Loucy (cell line): ENCODE data around the gene KRTAP10-2.

ENCODE experiments used
- H2AFZ ChIP-seq: fragments of 200-600 bp; sonication (generic); 2 replicates; pipeline ENCODE4 v1.6.0; 2016; ENCODE audit warnings: antibody characterized with exemption, mild to moderate bottlenecking, low read length, moderate library complexity
- H3F3A ChIP-seq: fragments of 200-600 bp; 2 replicates; pipeline ENCODE4 v1.6.0; 2016; ENCODE audit warnings: antibody characterized with exemption, low read depth, mild to moderate bottlenecking
- H3K27me3 ChIP-seq: fragments of 200-600 bp; sonication (generic); 2 replicates; pipeline ENCODE4 v1.6.1; 2014; ENCODE audit warnings: low read length, mild to moderate bottlenecking; ENCODE audit not compliant: insufficient read depth, poor library complexity, severe bottlenecking
- H3K36me3 ChIP-seq: fragments of 200-600 bp; sonication (generic); 2 replicates; pipeline ENCODE4 v1.6.1; 2016; ENCODE audit warnings: low read length; ENCODE audit not compliant: insufficient read depth
- H3K4me1 ChIP-seq: fragments of 200-600 bp; sonication (generic); 2 replicates; pipeline ENCODE4 v1.5.1; 2014; ENCODE audit warnings: low read length, mild to moderate bottlenecking; ENCODE audit not compliant: insufficient read depth, poor library complexity, severe bottlenecking
- H3K4me2 ChIP-seq: fragments of 200-600 bp; sonication (generic); 2 replicates; pipeline ENCODE4 v1.6.0; 2014; ENCODE audit warnings: antibody characterized with exemption, low read length, low read depth, mild to moderate bottlenecking; ENCODE audit not compliant: poor library complexity, severe bottlenecking
- H3K4me3 ChIP-seq: fragments of 200-600 bp; sonication (generic); 2 replicates; pipeline ENCODE4 v1.5.1; 2014; ENCODE audit warnings: low read length, mild to moderate bottlenecking, mixed read lengths; ENCODE audit not compliant: poor library complexity, severe bottlenecking
- H3K79me2 ChIP-seq: fragments of 200-600 bp; sonication (generic); 2 replicates; pipeline ENCODE4 v1.6.1; 2014; ENCODE audit warnings: low read length; ENCODE audit not compliant: insufficient read depth
- H3K9ac ChIP-seq: fragments of 200-600 bp; sonication (generic); 2 replicates; pipeline ENCODE4 v1.6.0; 2014; ENCODE audit warnings: mild to moderate bottlenecking, low read depth, low read length, moderate library complexity; ENCODE audit not compliant: poor library complexity, severe bottlenecking
- H3K9me2 ChIP-seq: fragments of 200-600 bp; sonication (generic); replicated peaks from 2 replicates; pipeline ENCODE4 v1.6.1; 2016; ENCODE audit warnings: low read depth, low read length, mixed read lengths
- H3K9me3 ChIP-seq: fragments of 200-600 bp; sonication (generic); 2 replicates; pipeline ENCODE4 v1.6.1; 2014; ENCODE audit warnings: mild to moderate bottlenecking, antibody characterized with exemption, low read length, low read depth; ENCODE audit not compliant: insufficient read depth
- H4K20me1 ChIP-seq: fragments of 200-600 bp; sonication (generic); 2 replicates; pipeline ENCODE4 v1.6.0; 2014; ENCODE audit warnings: antibody characterized with exemption, low read length, mild to moderate bottlenecking; ENCODE audit not compliant: insufficient read depth, poor library complexity, severe bottlenecking
- CTCF ChIP-seq: fragments of 200-600 bp; sonication (generic); conservative IDR thresholded peaks from 2 replicates; pipeline ENCODE4 v1.5.1; 2014; ENCODE audit warnings: mild to moderate bottlenecking, antibody characterized with exemption, low read length
- EZH2phosphoT487 ChIP-seq: fragments of 200-600 bp; IDR thresholded peaks from 2 replicates; pipeline ENCODE4 v1.6.1; 2018; ENCODE audit warnings: antibody characterized with exemption, mild to moderate bottlenecking, moderate library complexity, borderline replicate concordance

Gene KRTAP10-2

GRCh38 chr21:44569861-44570517 lies 18.7 kb upstream of the KRTAP10-2 start:
- Histone ChIP-seq H3K36me3 (no peaks in the 10 kb centered on the region), H3F3A (no peaks in the 10 kb centered on the region), H3K9ac (no peak overlapping the region), H2AFZ (no peak overlapping the region), H3K4me1 (no peaks in the 10 kb centered on the region), H3K9me3 (no peaks in the 10 kb centered on the region), H3K4me3 (no peak overlapping the region), H3K9me2 (no peaks in the 10 kb centered on the region), H4K20me1 (no peaks in the 10 kb centered on the region), H3K4me2 (no peak overlapping the region), H3K27me3 (no peaks in the 10 kb centered on the region), H3K79me2 (no peaks in the 10 kb centered on the region)
- no peak for TF ChIP-seq EZH2phosphoT487
- no peak for TF ChIP-seq CTCF

GRCh38 chr21:44568667-44569556 lies 17.6 kb upstream of the KRTAP10-2 start:
- Histone ChIP-seq H4K20me1 (no peaks in the 10 kb centered on the region), H3K36me3 (no peaks in the 10 kb centered on the region), H3K4me3 (no peak overlapping the region), H3F3A (no peaks in the 10 kb centered on the region), H3K27me3 (no peaks in the 10 kb centered on the region), H3K4me2 (no peak overlapping the region), H3K79me2 (no peaks in the 10 kb centered on the region), H3K4me1 (no peaks in the 10 kb centered on the region), H3K9me2 (no peaks in the 10 kb centered on the region), H3K9me3 (no peaks in the 10 kb centered on the region), H3K9ac (no peak overlapping the region), H2AFZ (no peak overlapping the region)
- no peak for TF ChIP-seq CTCF
- TF ChIP-seq EZH2phosphoT487, result no peak

DNA sequence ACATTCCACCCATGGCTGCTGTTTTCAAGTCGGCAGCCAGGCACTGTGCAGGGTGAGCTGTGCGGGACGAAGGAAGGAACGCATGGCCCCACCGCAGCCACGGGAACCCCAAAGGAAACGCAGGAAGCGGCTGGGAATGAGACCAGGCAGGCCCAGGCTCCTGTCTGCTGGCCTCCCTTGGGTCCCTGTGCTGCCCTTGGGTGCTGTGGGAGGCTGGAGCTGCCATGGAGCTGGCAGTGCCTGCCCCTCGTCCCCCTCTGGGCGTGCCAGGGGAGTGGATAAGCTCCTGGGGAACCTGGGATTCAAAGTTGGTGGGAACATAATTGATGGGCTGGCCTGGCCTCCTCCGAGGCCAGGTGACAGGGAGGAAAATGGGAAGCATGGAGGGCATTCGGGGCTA lies 17.0 kb upstream of the KRTAP10-2 start:
- TF ChIP-seq EZH2phosphoT487 (no peak), CTCF (no peak)
- no peak overlapping the region for H3K4me3 ChIP-seq

More for the DNA sequence above, 17.0 kb upstream of the KRTAP10-2 start:
- H4K20me1 ChIP-seq, result no peaks in the 10 kb centered on the region
- H3K4me2 ChIP-seq, result no peak overlapping the region
- no peaks in the 10 kb centered on the region for H3K4me1 ChIP-seq
- no peak overlapping the region for H2AFZ ChIP-seq
- no peaks in the 10 kb centered on the region for H3K36me3 ChIP-seq
- H3K9me2 ChIP-seq, result no peaks in the 10 kb centered on the region
- no peaks in the 10 kb centered on the region for H3K27me3 ChIP-seq
- H3F3A ChIP-seq, result no peaks in the 10 kb centered on the region
- H3K9me3 ChIP-seq, result no peaks in the 10 kb centered on the region
- H3K79me2 ChIP-seq, result no peaks in the 10 kb centered on the region
- H3K9ac ChIP-seq, result no peak overlapping the region
